H1 (cell line): Measurements from ENCODE around the gene YARS2. TPM values are rescaled to one million over a fixed set of nuclear protein-coding genes. Genes with fewer than 3 reads are reported as not detected.
"Not testable (repeated sequence)": the region's sequence is repeated elsewhere in the genome, so short reads cannot be mapped to it uniquely, and the experiment has no call there.

Experiments
- CTCF ChIA-PET: fragments of 300-600 bp; sonication (Branson Sonifier 250); formaldehyde crosslinking; loops from one replicate; lab custom pipeline; 2021; ENCODE audit not compliant: partially characterized antibody; lab: Charles Lee
- POLR2A ChIA-PET: fragments of 300-600 bp; sonication (Branson Sonifier 250); formaldehyde crosslinking; loops from one replicate; lab custom pipeline; 2021; ENCODE audit warnings: inconsistent platforms; ENCODE audit not compliant: partially characterized antibody; lab: Charles Lee
- DNase-seq, 2 experiments: peaks; one replicate each; pipeline versions ENCODE4 v3.0.0 to v3.0.0-alpha.2; 2010 to 2022; ENCODE audit warnings: low spot score in 2 of 2, low read depth in 1 of 2, mixed read lengths in 1 of 2
- FAIRE-seq: peaks from 2 replicates; lab custom pipeline; 2011; peaks lifted over from hg19 to GRCh38; lab: Jason Lieb, UNC
- H2AFZ ChIP-seq: 2 replicates; pipeline ENCODE4 v1.8.1; 2012; ENCODE audit warnings: low read length, inconsistent platforms
- H2AK5ac ChIP-seq: 2 replicates; pipeline ENCODE4 v1.6.1; 2013; ENCODE audit warnings: low read depth, low read length
- H2BK120ac ChIP-seq: replicated peaks from 2 replicates; pipeline ENCODE3; 2013; ENCODE audit warnings: low read depth, low read length, inconsistent platforms
- H2BK12ac ChIP-seq: 2 replicates; pipeline ENCODE4 v1.6.1; 2013; ENCODE audit warnings: low read depth, low read length
- H2BK15ac ChIP-seq: 2 replicates; pipeline ENCODE4 v1.6.1; 2013; ENCODE audit warnings: low read length
- H2BK20ac ChIP-seq: 2 replicates; pipeline ENCODE4 v1.6.1; 2013; ENCODE audit warnings: low read length
- H2BK5ac ChIP-seq: 2 replicates; pipeline ENCODE4 v1.6.1; 2013; ENCODE audit warnings: low read depth, low read length
- H3K14ac ChIP-seq: 2 replicates; pipeline ENCODE4 v1.6.1; 2013; ENCODE audit warnings: inconsistent platforms; ENCODE audit not compliant: insufficient read length
- H3K18ac ChIP-seq: 2 replicates; pipeline ENCODE4 v1.6.1; 2013; ENCODE audit warnings: low read length; ENCODE audit errors: extremely low read depth
- H3K23ac ChIP-seq: 2 replicates; pipeline ENCODE4 v1.6.1; 2013; ENCODE audit warnings: inconsistent platforms; ENCODE audit not compliant: insufficient read length
- H3K23me2 ChIP-seq: 2 replicates; pipeline ENCODE4 v1.6.1; 2013; ENCODE audit warnings: low read depth, low read length
- H3K27ac ChIP-seq: 2 replicates; pipeline ENCODE4 v1.6.1; 2011; ENCODE audit warnings: low read depth, low read length, inconsistent platforms
- H3K27me3 ChIP-seq, 4 experiments: replicated peaks in 1 of 4; 1 replicate in 1 of 4; 2 replicates in 3 of 4; pipeline versions ENCODE4 v1.6.1 to v1.8.1; 2011 to 2013; ENCODE audit warnings: low read length in 3 of 4, mild to moderate bottlenecking in 3 of 4, inconsistent platforms in 2 of 4, mixed read lengths in 2 of 4, moderate library complexity in 1 of 4; ENCODE audit not compliant: control insufficient read depth in 3 of 4, insufficient read depth in 3 of 4; ENCODE audit errors: extremely low read depth in 1 of 4
- H3K36me3 ChIP-seq, 4 experiments: 2 replicates each; pipeline versions ENCODE4 v1.6.1 to v1.8.1; 2011 to 2013; ENCODE audit warnings: mild to moderate bottlenecking in 4 of 4, low read length in 3 of 4, moderate library complexity in 2 of 4, control low read depth in 1 of 4, inconsistent platforms in 1 of 4; ENCODE audit not compliant: insufficient read depth in 4 of 4, control insufficient read depth in 2 of 4
- H3K4ac ChIP-seq: replicated peaks from 2 replicates; pipeline ENCODE3; 2013; ENCODE audit warnings: low read length, low read depth, mixed read lengths, inconsistent platforms; ENCODE audit not compliant: insufficient read length
- H3K4me1 ChIP-seq, 4 experiments: replicated peaks in 1 of 4; 1 replicate in 1 of 4; 2 replicates in 3 of 4; pipeline versions ENCODE4 v1.6.1 to v1.8.1; 2011 to 2013; ENCODE audit warnings: low read length in 3 of 4, inconsistent platforms in 2 of 4, mixed read lengths in 1 of 4; ENCODE audit not compliant: insufficient read depth in 4 of 4, control insufficient read depth in 3 of 4
- H3K4me2 ChIP-seq, 2 experiments: 2 replicates each; pipeline versions ENCODE4 v1.6.1 to v1.8.1; 2011 to 2013; ENCODE audit warnings: low read depth in 2 of 2, low read length in 2 of 2, control low read depth in 1 of 2, inconsistent platforms in 1 of 2, mild to moderate bottlenecking in 1 of 2; ENCODE audit not compliant: insufficient read depth in 1 of 2
- H3K4me3 ChIP-seq, 4 experiments: fragments of 200-600, 300-600 bp in 1 of 4; sonication (generic), shearing (Covaris generic), sonication (Bioruptor Twin) in 1 of 4; 2 replicates each; pipeline versions ENCODE4 v1.5.1 to v1.8.1; 2011 to 2016; ENCODE audit warnings: low read length in 4 of 4, low read depth in 3 of 4, control low read depth in 2 of 4, inconsistent platforms in 2 of 4, mild to moderate bottlenecking in 2 of 4, mixed read lengths in 1 of 4, moderate library complexity in 1 of 4; ENCODE audit not compliant: insufficient read depth in 2 of 4; ENCODE audit errors: extremely low read depth in 1 of 4
- H3K56ac ChIP-seq: replicated peaks from 2 replicates; pipeline ENCODE3; 2013; ENCODE audit warnings: low read depth, mild to moderate bottlenecking, mixed read lengths, low read length, inconsistent platforms; ENCODE audit not compliant: insufficient read length
- H3K79me1 ChIP-seq: 2 replicates; pipeline ENCODE4 v1.6.1; 2013; ENCODE audit warnings: low read depth, low read length, control low read depth
- H3K79me2 ChIP-seq, 2 experiments: 2 replicates each; pipeline versions ENCODE4 v1.6.1 to v1.8.1; 2012 to 2013; ENCODE audit warnings: low read length in 2 of 2, mild to moderate bottlenecking in 2 of 2, inconsistent platforms in 1 of 2; ENCODE audit not compliant: insufficient read depth in 2 of 2, control insufficient read depth in 1 of 2
- H3K9ac ChIP-seq, 4 experiments: replicated peaks in 1 of 4; 1 replicate in 1 of 4; 2 replicates in 3 of 4; pipeline versions ENCODE4 v1.6.1 to v1.8.1; 2011 to 2013; ENCODE audit warnings: low read depth in 3 of 4, low read length in 3 of 4, control low read depth in 2 of 4, mild to moderate bottlenecking in 2 of 4, moderate library complexity in 2 of 4, inconsistent platforms in 1 of 4; ENCODE audit errors: extremely low read depth in 1 of 4
- H3K9me3 ChIP-seq, 2 experiments: 2 replicates each; pipeline versions ENCODE4 v1.6.1 to v1.8.1; 2012 to 2013; ENCODE audit warnings: mild to moderate bottlenecking in 2 of 2, moderate library complexity in 2 of 2, control low read depth in 1 of 2, inconsistent platforms in 1 of 2, low read depth in 1 of 2, low read length in 1 of 2, mixed read lengths in 1 of 2; ENCODE audit not compliant: insufficient read depth in 2 of 2
- H4K20me1 ChIP-seq, 2 experiments: replicated peaks in 1 of 2; 2 replicates each; pipeline versions ENCODE3 to v1.8.1; 2011 to 2013; ENCODE audit warnings: inconsistent platforms in 2 of 2, low read length in 2 of 2, mild to moderate bottlenecking in 1 of 2; ENCODE audit not compliant: insufficient read depth in 2 of 2, control insufficient read depth in 1 of 2
- H4K5ac ChIP-seq: 2 replicates; pipeline ENCODE4 v1.6.1; 2013; ENCODE audit warnings: low read length, low read depth, mixed read lengths, inconsistent platforms; ENCODE audit not compliant: insufficient read length
- H4K8ac ChIP-seq: 2 replicates; pipeline ENCODE4 v1.8.0; 2013; ENCODE audit warnings: mild to moderate bottlenecking, moderate library complexity, low read length, inconsistent platforms; ENCODE audit not compliant: insufficient read depth; ENCODE audit errors: extremely low read depth
- H4K91ac ChIP-seq: replicated peaks from 2 replicates; pipeline ENCODE3; 2013; ENCODE audit warnings: low read length, mixed read lengths, inconsistent platforms; ENCODE audit not compliant: insufficient read length
- BACH1 ChIP-seq: IDR thresholded peaks from 2 replicates; pipeline ENCODE4 v1.6.1; 2012; ENCODE audit warnings: low read length, improper control_type of control experiment
- CBX8 ChIP-seq: fragments of 300-800, 300-1000 bp; sonication (generic); IDR thresholded peaks from 2 replicates; pipeline ENCODE4 v1.7.1; 2016; ENCODE audit warnings: low read depth, low read length, borderline replicate concordance
- CTBP2 ChIP-seq: IDR thresholded peaks from 2 replicates; pipeline ENCODE4 v1.7.0; 2011; ENCODE audit warnings: borderline replicate concordance, mild to moderate bottlenecking, moderate library complexity, mixed read lengths, low read length; ENCODE audit not compliant: insufficient read depth, insufficient read length
- CTCF ChIP-seq, 3 experiments: IDR thresholded peaks; 1 replicate in 2 of 3; 2 replicates in 1 of 3; pipeline versions ENCODE4 v1.5.1 to v1.6.1; 2011; ENCODE audit warnings: low read length in 3 of 3, mild to moderate bottlenecking in 3 of 3, inconsistent platforms in 2 of 3, low read depth in 1 of 3, moderate library complexity in 1 of 3; ENCODE audit not compliant: insufficient read depth in 1 of 3; ENCODE audit errors: control extremely low read depth in 1 of 3
- GABPA ChIP-seq: IDR thresholded peaks from 2 replicates; pipeline ENCODE4 v1.6.1; 2011; ENCODE audit warnings: mild to moderate bottlenecking, low read length, moderate library complexity, borderline replicate concordance; ENCODE audit not compliant: insufficient read depth
- SP2 ChIP-seq: IDR thresholded peaks from 2 replicates; pipeline ENCODE4 v1.6.1; 2012; ENCODE audit warnings: mild to moderate bottlenecking, low read length, inconsistent platforms
- SP4 ChIP-seq: IDR thresholded peaks from 2 replicates; pipeline ENCODE4 v1.6.1; 2012; ENCODE audit warnings: low read length, inconsistent platforms
- TAF1 ChIP-seq: IDR thresholded peaks from 2 replicates; pipeline ENCODE4 v1.6.1; 2011; ENCODE audit warnings: mild to moderate bottlenecking, low read depth, low read length
- WGBS, 2 experiments: shearing (Covaris generic) in 1 of 2; methylation state at CpG; one replicate each; pipeline versions ENCODE4 v1.1.6 to v1.1.7; 2013 to 2015; ENCODE audit warnings: low lambda C conversion rate in 2 of 2, mixed read lengths in 2 of 2, inconsistent platforms in 1 of 2, low coverage in 1 of 2, missing lambda C conversion rate in 1 of 2; ENCODE audit not compliant: insufficient replicate concordance in 2 of 2, insufficient coverage in 1 of 2, insufficient read length in 1 of 2; ENCODE audit errors: extremely low coverage in 1 of 2, missing lambda C conversion rate in 1 of 2; 5-methylcytosine and 5-hydroxymethylcytosine counted together
- polyA plus RNA-seq, 7 experiments: library from polyadenylated mRNA; depleted of rRNA in 3 of 7; stranded (reverse) in 5 of 7; unstranded in 2 of 7; fragments of >200 nt in 5 of 7; fragments of 200-250 nt in 2 of 7; gene quantifications; 1 replicate in 5 of 7; 2 replicates in 1 of 7; 4 replicates in 1 of 7; pipeline versions ENCODE4 v1.2.1 to v1.2.3, GENCODE V29; 2011 to 2013; ENCODE audit warnings: missing spikeins in 2 of 7, mixed read lengths in 2 of 7
- total RNA-seq: library from RNA; stranded (reverse); fragmentation: NEBNext Ultra II Directional; extraction: Animal tissue kit (Norgen Biotek cat#: 25700); gene quantifications from 2 replicates; pipeline ENCODE4 v1.2.1, GENCODE V29; 2021

YARS2 gene
- total and polyA plus RNA-seq, 2 of the 8 experiments (the other 6 are each of a cell fraction or from before 2014, with no cell fraction given), result 29.9 to 41.4 TPM

GRCh38 chr12:32702473-32702872, 53.2 kb downstream of the YARS2 start (continued):
- TF ChIP-seq BACH1 (no peak), GABPA (no peak), SP2 (no peak), TAF1 (no peak), CTBP2 (no peak), CTCF (IDR thresholded peaks at IDR 0.05; ENCODE audit: control extremely low read depth in 1 of 3, insufficient read depth in 1 of 3, low read depth in 1 of 3, low read length in 3 of 3) (no peak), SP4 (no peak), CBX8 (no peak)

GRCh38 chr12:32699437-32699836, 56.3 kb downstream of the YARS2 start:
- H3K36me3 ChIP-seq, H3K9me3 ChIP-seq, H2BK20ac ChIP-seq, H3K27ac ChIP-seq, H2BK120ac ChIP-seq, H2BK5ac ChIP-seq, DNase-seq, CTCF ChIA-PET, H3K79me1 ChIP-seq, H3K56ac ChIP-seq, H3K4ac ChIP-seq, H3K9ac ChIP-seq, H4K20me1 ChIP-seq, H3K14ac ChIP-seq, H3K18ac ChIP-seq, H2AK5ac ChIP-seq, H3K4me2 ChIP-seq, H3K23me2 ChIP-seq, H3K4me3 ChIP-seq, H3K23ac ChIP-seq, H4K5ac ChIP-seq, H2AFZ ChIP-seq, H3K27me3 ChIP-seq, FAIRE-seq, H2BK12ac ChIP-seq, H4K91ac ChIP-seq, H2BK15ac ChIP-seq, H3K4me1 ChIP-seq, H4K8ac ChIP-seq: not testable (repeated sequence)
- POLR2A ChIA-PET, result interaction anchor here (1.6 kb wide), 1 partner anchor 17 kb away, joined by 3 read pairs; no protein-coding TSS in a partner anchor
- WGBS, 2 experiments, result 94% methylated on average over 8 of the region's 8 CpGs; no CpG with 5 or more reads in 1 of the 2 experiments
- peaks cover 0 to 53% of the 10 kb centered on the region in 2 experiments; a peak in 2 of 4 replicates for H3K79me2 ChIP-seq
